Breast epithelium (tissue), 3 donors: Measurements from ENCODE around the gene NNMT.

ENCODE experiments used
- CTCF ChIP-seq, 3 donors: fragments of 450-650 bp; IDR thresholded peaks; one replicate each; pipeline ENCODE4 v1.5.1; 2016 to 2017; ENCODE audit warnings: antibody characterized with exemption in 3 of 3, mild to moderate bottlenecking in 3 of 3, moderate library complexity in 3 of 3
- POLR2A ChIP-seq: fragments of 450-650 bp; IDR thresholded peaks from one replicate; pipeline ENCODE4 v1.6.1; 2016; ENCODE audit warnings: antibody characterized with exemption, mild to moderate bottlenecking, moderate library complexity
- POLR2AphosphoS5 ChIP-seq, 3 donors: sonication (generic); formaldehyde crosslinking; IDR thresholded peaks; one replicate each; pipeline ENCODE4 v1.6.1; 2017; ENCODE audit warnings: antibody characterized with exemption in 3 of 3

- TF ChIP-seq CTCF (IDR thresholded peaks at IDR 0.05) (no peak), POLR2A (no peak), POLR2AphosphoS5 (IDR thresholded peaks at IDR 0.05) (no peak)
Measured at GRCh38 chr11:114279792-114280546, 16.2 kb upstream of the NNMT start.
